ENCODE results near the gene PLXNB2. TPM values are rescaled to one million over a fixed set of nuclear protein-coding genes. Genes with fewer than 3 reads are reported as not detected.

The PLXNB2 gene
- total RNA-seq, 1 experiment from 2014 or later = 155 TPM

- no peak overlapping the region for H3K4me3 ChIP-seq (ENCODE audit: low read depth, low read length, poor library complexity, severe bottlenecking)
- DNase-seq (ENCODE audit: low spot score) = no peak
- H3K4me1 ChIP-seq (ENCODE audit: insufficient read depth, low read length, poor library complexity, severe bottlenecking) = peaks cover 43% of the 10 kb centered on the region
These were observed 40.5 kb downstream of the PLXNB2 start for GRCh38 chr22:50266994-50267393.

GRCh38 chr22:50264946-50265669 lies 42.3 kb downstream of the PLXNB2 start:
- ChIA-PET POLR2A (ENCODE audit: low non-redundant PET) (no interaction called here), CTCF (interaction anchor here (0.6 kb wide), 1 partner anchor 77 kb away, joined by 3 read pairs; no protein-coding TSS in a partner anchor)
- H3K27me3 ChIP-seq (replicated peaks; ENCODE audit: insufficient read depth, low read depth, low read length, poor library complexity) = no peaks in the 10 kb centered on the region
- no peaks in the 10 kb centered on the region for H3K36me3 ChIP-seq (ENCODE audit: insufficient read depth, low read length, poor library complexity, severe bottlenecking)
- BruUV-seq (replicated peaks) = no TSS peak
- intact Hi-C loops (cut with micrococcal nuclease; ENCODE audit: unreplicated experiment) = no loop called here
- peaks cover 31% of the 10 kb centered on the region for H3K4me1 ChIP-seq (ENCODE audit: insufficient read depth, low read length, poor library complexity, severe bottlenecking)
- no peak overlapping the region for H3K27ac ChIP-seq (ENCODE audit: low read depth, low read length, poor library complexity, severe bottlenecking)
- TF ChIP-seq CTCF (conservative IDR thresholded peaks at IDR 0.05; ENCODE audit: low read depth, low read length) = no peak
- TF ChIP-seq EZH2 (IDR thresholded peaks at IDR 0.05; ENCODE audit: borderline replicate concordance, low read depth, low read length, poor library complexity, severe bottlenecking) = no peak
- H3K9me3 ChIP-seq (ENCODE audit: low read depth, low read length, poor library complexity, severe bottlenecking) = no peaks in the 10 kb centered on the region
- no peak for DNase-seq (ENCODE audit: low spot score)
- H3K4me3 ChIP-seq (ENCODE audit: low read depth, low read length, poor library complexity, severe bottlenecking) = no peak overlapping the region

More at GRCh38 chr22:50266994-50267393, 40.5 kb downstream of the PLXNB2 start:
- intact Hi-C loops (cut with micrococcal nuclease; ENCODE audit: unreplicated experiment) = no loop called here
- TF ChIP-seq EZH2 (IDR thresholded peaks at IDR 0.05; ENCODE audit: borderline replicate concordance, low read depth, low read length, poor library complexity, severe bottlenecking) (no peak), CTCF (conservative IDR thresholded peaks at IDR 0.05; ENCODE audit: low read depth, low read length) (no peak)
- Histone ChIP-seq H3K27me3 (replicated peaks; ENCODE audit: insufficient read depth, low read depth, low read length, poor library complexity) (no peaks in the 10 kb centered on the region), H3K36me3 (ENCODE audit: insufficient read depth, low read length, poor library complexity, severe bottlenecking) (no peaks in the 10 kb centered on the region), H3K9me3 (ENCODE audit: low read depth, low read length, poor library complexity, severe bottlenecking) (no peaks in the 10 kb centered on the region), H3K27ac (ENCODE audit: low read depth, low read length, poor library complexity, severe bottlenecking) (no peak overlapping the region)
- POLR2A ChIA-PET (ENCODE audit: low non-redundant PET) = interaction anchor here (0.5 kb wide), 1 partner anchor 360 kb away, joined by 3 read pairs; no protein-coding TSS in a partner anchor
- no TSS peak for BruUV-seq (replicated peaks)
- CTCF ChIA-PET = interaction anchor here (1.2 kb wide), 1 partner anchor 14 kb away, joined by 3 read pairs; no protein-coding TSS in a partner anchor

- TF ChIP-seq CTCF (conservative IDR thresholded peaks at IDR 0.05; ENCODE audit: low read depth, low read length) (no peak), EZH2 (IDR thresholded peaks at IDR 0.05; ENCODE audit: borderline replicate concordance, low read depth, low read length, poor library complexity, severe bottlenecking) (no peak)
- DNase-seq (ENCODE audit: low spot score) = no peak
- intact Hi-C loops (cut with micrococcal nuclease; ENCODE audit: unreplicated experiment) = no loop called here
- Histone ChIP-seq H3K4me1 (ENCODE audit: insufficient read depth, low read length, poor library complexity, severe bottlenecking) (peaks cover 26% of the 10 kb centered on the region), H3K27me3 (replicated peaks; ENCODE audit: insufficient read depth, low read depth, low read length, poor library complexity) (no peaks in the 10 kb centered on the region), H3K27ac (ENCODE audit: low read depth, low read length, poor library complexity, severe bottlenecking) (no peak overlapping the region), H3K9me3 (ENCODE audit: low read depth, low read length, poor library complexity, severe bottlenecking) (no peaks in the 10 kb centered on the region), H3K36me3 (ENCODE audit: insufficient read depth, low read length, poor library complexity, severe bottlenecking) (no peaks in the 10 kb centered on the region), H3K4me3 (ENCODE audit: low read depth, low read length, poor library complexity, severe bottlenecking) (no peak overlapping the region)
- CTCF ChIA-PET = interaction anchor here (0.5 kb wide), 1 partner anchor 29 kb away, joined by 6 read pairs; no protein-coding TSS in a partner anchor
- POLR2A ChIA-PET (ENCODE audit: low non-redundant PET) = no interaction called here
- BruUV-seq (replicated peaks) = no TSS peak
These were observed 43.2 kb downstream of the PLXNB2 start for GRCh38 chr22:50264104-50264745.

Measured in A673 (cell line).